Prostate gland (tissue), 2 donors: ENCODE data around the gene LHCGR. TPM values are rescaled to one million over a fixed set of nuclear protein-coding genes. Genes with fewer than 3 reads are reported as not detected.

Source experiments
- DNase-seq: peaks from one replicate; pipeline ENCODE4 v3.0.0-alpha.2; 2019; ENCODE audit warnings: low spot score
- H3K27ac ChIP-seq, 2 donors: fragments of 200-600 bp; sonication (generic); 2 replicates each; pipeline ENCODE4 v1.5.1; 2017 to 2019
- H3K27me3 ChIP-seq: fragments of 200-600 bp; sonication (generic); replicated peaks from 2 replicates; pipeline ENCODE4 v1.5.1; 2019; ENCODE audit not compliant: insufficient read depth
- H3K36me3 ChIP-seq, 2 donors: fragments of 200-600 bp; sonication (generic); 1 replicate in 1 of 2; 2 replicates in 1 of 2; pipeline versions ENCODE4 v1.5.1 to v1.8.1; 2017 to 2019
- H3K4me1 ChIP-seq: fragments of 200-600 bp; sonication (generic); replicated peaks from 2 replicates; pipeline ENCODE4 v1.5.1; 2019
- H3K4me3 ChIP-seq, 2 donors: fragments of 200-600 bp; sonication (generic); 2 replicates each; pipeline ENCODE4 v1.5.1; 2017 to 2019
- H3K9me3 ChIP-seq: fragments of 200-600 bp; sonication (generic); 2 replicates; pipeline ENCODE4 v1.5.1; 2017
- POLR2A ChIP-seq: fragments of 450-650 bp; IDR thresholded peaks from one replicate; pipeline ENCODE4 v1.6.1; 2016; ENCODE audit warnings: antibody characterized with exemption, mild to moderate bottlenecking
- POLR2AphosphoS5 ChIP-seq: sonication (generic); formaldehyde crosslinking; IDR thresholded peaks from one replicate; pipeline ENCODE4 v1.6.1; 2017; ENCODE audit warnings: antibody characterized with exemption
- WGBS: methylation state at CpG from one replicate; pipeline ENCODE4 v1.1.5; 2018; 5-methylcytosine and 5-hydroxymethylcytosine counted together
- intact Hi-C: fragments of 100-400 bp; cut with DNase I; formaldehyde crosslinking; loops from one replicate; pipeline ENCODE4 v1.14.2; 2022
- total RNA-seq, 2 donors: library from RNA; depleted of rRNA; stranded (reverse); fragments of >200 nt; gene quantifications; one replicate each; pipeline ENCODE4 v1.1.0, GENCODE V29; 2016
- TF ChIP-seq, protein P1 (sequence below), 4 experiments: fragments of 200-600 bp in 2 of 4; fragments of 450-650 bp in 2 of 4; sonication (generic) in 2 of 4; IDR thresholded peaks; 1 replicate in 3 of 4; 2 replicates in 1 of 4; pipeline ENCODE4 v1.5.1; 2016 to 2019; ENCODE audit warnings: antibody characterized with exemption in 4 of 4, mild to moderate bottlenecking in 2 of 4, moderate library complexity in 2 of 4

Gene LHCGR
- total RNA-seq, 2 donors from 2014 or later, result 1.6 TPM; not detected in 1

DNA sequence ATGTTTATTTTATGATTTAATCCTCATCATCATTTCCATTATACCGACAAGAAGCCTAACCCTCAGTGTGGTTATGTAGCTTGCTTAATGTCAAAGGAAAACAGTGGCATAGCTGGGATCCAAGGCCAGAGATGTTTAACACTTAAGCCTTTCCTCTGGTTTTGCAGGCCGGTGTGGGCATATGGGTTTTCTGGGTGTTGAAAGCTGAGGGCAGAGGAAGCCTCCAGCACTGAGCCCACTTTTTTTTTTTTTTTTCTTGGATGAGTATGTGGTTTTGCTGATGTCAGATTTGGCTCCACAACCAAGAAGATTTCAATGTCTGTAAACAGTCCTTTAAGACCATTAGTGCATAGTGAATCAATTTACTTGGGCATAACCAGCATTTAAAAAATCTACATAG lies 41.3 kb downstream of the LHCGR start:
- H3K27me3 ChIP-seq, result no peaks in the 10 kb centered on the region
- no peaks in the 10 kb centered on the region for H3K9me3 ChIP-seq
- no peak for DNase-seq
- 40% methylated on average over 2 of the region's 2 CpGs for WGBS
- H3K36me3 ChIP-seq, result no peaks in the 10 kb centered on the region
- TF ChIP-seq, protein P1, sequence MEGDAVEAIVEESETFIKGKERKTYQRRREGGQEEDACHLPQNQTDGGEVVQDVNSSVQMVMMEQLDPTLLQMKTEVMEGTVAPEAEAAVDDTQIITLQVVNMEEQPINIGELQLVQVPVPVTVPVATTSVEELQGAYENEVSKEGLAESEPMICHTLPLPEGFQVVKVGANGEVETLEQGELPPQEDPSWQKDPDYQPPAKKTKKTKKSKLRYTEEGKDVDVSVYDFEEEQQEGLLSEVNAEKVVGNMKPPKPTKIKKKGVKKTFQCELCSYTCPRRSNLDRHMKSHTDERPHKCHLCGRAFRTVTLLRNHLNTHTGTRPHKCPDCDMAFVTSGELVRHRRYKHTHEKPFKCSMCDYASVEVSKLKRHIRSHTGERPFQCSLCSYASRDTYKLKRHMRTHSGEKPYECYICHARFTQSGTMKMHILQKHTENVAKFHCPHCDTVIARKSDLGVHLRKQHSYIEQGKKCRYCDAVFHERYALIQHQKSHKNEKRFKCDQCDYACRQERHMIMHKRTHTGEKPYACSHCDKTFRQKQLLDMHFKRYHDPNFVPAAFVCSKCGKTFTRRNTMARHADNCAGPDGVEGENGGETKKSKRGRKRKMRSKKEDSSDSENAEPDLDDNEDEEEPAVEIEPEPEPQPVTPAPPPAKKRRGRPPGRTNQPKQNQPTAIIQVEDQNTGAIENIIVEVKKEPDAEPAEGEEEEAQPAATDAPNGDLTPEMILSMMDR (IDR thresholded peaks at IDR 0.05), result no peak
- TF ChIP-seq POLR2AphosphoS5, result no peak
- no peak for TF ChIP-seq POLR2A
- H3K4me3 ChIP-seq, result no peak overlapping the region
- intact Hi-C loops, result no loop called here
- no peak overlapping the region for H3K27ac ChIP-seq
- no peaks in the 10 kb centered on the region for H3K4me1 ChIP-seq

DNA sequence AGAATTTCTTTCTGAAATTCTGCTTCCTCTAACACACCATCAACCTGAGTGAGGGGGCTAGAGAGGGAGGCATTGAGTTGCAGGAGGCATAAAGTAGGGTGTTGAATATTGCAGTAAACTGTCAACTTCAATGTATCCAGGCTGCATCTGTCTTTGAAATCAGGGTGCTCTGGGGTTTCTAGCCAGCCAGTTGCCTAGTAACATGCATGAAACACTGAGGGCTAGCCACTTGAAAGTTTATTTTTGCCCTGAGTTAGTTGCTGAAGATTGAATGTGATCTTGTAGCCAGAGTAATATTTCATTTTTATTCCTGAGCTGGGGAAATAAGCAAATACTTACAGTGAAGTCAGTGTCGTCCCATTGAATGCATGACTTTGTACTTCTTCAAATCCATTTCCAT lies 41.9 kb downstream of the LHCGR start:
- no peak for DNase-seq
- Histone ChIP-seq H3K27ac (no peak overlapping the region), H3K4me1 (no peaks in the 10 kb centered on the region), H3K9me3 (no peaks in the 10 kb centered on the region), H3K36me3 (no peaks in the 10 kb centered on the region), H3K4me3 (no peak overlapping the region), H3K27me3 (no peaks in the 10 kb centered on the region)
- intact Hi-C loops, result no loop called here
- 47% methylated on average over 1 of the region's 1 CpG for WGBS
- TF ChIP-seq POLR2A, result no peak
- no peak for TF ChIP-seq POLR2AphosphoS5
- TF ChIP-seq, protein P1 (IDR thresholded peaks at IDR 0.05), result no peak

DNA sequence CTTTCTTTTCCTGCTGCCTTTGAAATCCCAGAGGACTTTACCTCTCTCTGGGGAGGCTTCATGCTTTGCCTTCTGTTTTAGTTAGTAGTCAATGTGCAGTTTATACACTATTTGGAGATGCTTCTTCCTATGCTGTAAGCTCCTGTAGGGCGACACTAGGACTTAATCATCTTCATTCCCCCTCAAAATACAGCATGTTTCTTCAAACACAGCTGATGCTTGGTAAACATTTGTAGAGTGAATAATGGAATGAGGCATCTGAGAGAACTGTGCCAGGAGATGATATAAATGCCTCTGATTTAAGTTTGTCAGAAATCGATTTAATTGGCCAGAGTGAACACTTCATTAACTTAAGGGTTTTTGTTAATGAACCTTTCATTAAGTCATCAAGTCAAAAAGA lies 43.4 kb downstream of the LHCGR start:
- WGBS, result 54% methylated on average over 2 of the region's 2 CpGs

DNA sequence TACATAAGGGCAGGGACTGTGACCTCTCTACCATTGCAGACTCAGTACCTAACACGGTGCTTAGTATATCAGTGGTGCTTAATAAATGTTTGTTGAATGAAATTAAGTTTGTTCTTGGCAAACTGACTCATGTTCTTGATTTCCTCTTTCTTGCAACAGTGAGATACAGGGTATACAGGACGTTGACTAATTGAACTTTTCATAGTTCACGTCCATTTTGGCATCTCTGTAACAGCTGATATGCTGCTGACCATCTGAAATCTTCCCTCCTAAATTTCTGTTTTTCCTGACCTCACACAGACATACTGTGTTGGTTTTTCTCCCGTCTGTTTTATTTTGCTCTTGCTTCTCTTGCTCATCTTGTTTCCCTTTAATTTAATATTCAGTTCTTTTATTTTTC lies 44.2 kb downstream of the LHCGR start:
- no peak overlapping the region for H3K27ac ChIP-seq
- no peak for DNase-seq
- no peak for TF ChIP-seq POLR2AphosphoS5
- TF ChIP-seq, protein P1 (IDR thresholded peaks at IDR 0.05), result no peak
- TF ChIP-seq POLR2A, result no peak
- H3K4me1 ChIP-seq, result no peaks in the 10 kb centered on the region
- intact Hi-C loops, result no loop called here
- H3K36me3 ChIP-seq, result no peaks in the 10 kb centered on the region
- no peak overlapping the region for H3K4me3 ChIP-seq
- WGBS, result 50% methylated on average over 4 of the region's 4 CpGs
- H3K27me3 ChIP-seq, result no peaks in the 10 kb centered on the region
- H3K9me3 ChIP-seq, result no peaks in the 10 kb centered on the region

More for the DNA sequence above, 43.4 kb downstream of the LHCGR start:
- DNase-seq, result no peak
- Histone ChIP-seq H3K9me3 (no peaks in the 10 kb centered on the region), H3K27ac (no peak overlapping the region), H3K4me1 (no peaks in the 10 kb centered on the region), H3K36me3 (no peaks in the 10 kb centered on the region), H3K27me3 (no peaks in the 10 kb centered on the region), H3K4me3 (no peak overlapping the region)
- TF ChIP-seq POLR2A, result no peak
- intact Hi-C loops, result no loop called here

DNA sequence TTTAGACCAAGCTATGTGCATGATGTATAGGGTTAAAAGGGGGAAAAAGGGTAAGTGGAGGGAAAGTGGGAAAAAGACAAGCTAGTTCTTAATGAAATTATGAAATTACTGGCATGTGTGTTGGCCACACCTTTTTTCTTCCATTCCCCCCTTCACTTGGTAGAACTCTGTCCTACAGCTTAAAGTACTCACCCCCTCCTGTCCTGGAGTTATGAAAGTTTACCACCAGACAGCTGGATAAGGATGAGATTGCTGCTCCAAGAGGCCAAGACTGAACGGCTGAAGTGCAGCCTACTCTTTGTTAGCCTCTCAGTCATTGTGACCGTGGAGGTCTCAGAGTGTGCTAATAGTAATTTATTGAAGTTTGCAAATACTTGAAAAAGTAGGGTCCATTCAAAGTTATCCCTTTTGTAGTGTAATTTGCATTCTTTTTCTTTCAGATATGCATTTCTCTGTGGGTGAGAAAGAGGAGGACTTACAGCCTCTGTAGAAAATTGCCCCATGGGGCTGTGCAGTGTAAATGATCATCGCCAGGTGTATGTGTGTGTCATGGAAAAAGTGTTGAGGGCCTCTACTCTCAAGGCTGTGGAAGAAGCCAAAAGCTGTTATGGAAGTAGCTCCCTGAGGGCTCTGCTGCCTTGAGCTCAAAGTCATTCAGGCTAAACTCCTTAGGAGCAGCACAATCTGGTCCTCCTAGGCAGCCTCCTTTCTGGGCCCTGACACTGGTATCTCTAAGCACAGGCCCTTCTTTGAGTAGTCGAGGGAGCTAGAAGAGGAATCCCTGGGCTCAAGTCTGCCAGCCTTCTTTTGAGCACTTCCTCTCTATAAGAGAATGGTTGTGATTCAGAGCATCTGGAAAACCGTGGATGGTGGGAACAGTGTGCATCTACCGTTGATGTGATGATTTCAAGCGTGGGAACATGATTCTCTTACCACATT lies 46.2 kb downstream of the LHCGR start:
- no peaks in the 10 kb centered on the region for H3K4me1 ChIP-seq
- no peaks in the 10 kb centered on the region for H3K36me3 ChIP-seq
- no peak for DNase-seq
- H3K4me3 ChIP-seq, result no peak overlapping the region
- TF ChIP-seq, protein P1 (IDR thresholded peaks at IDR 0.05), result no peak
- TF ChIP-seq POLR2A (no peak), POLR2AphosphoS5 (no peak)
- intact Hi-C loops, result no loop called here
- H3K27ac ChIP-seq, result no peak overlapping the region
- H3K27me3 ChIP-seq, result no peaks in the 10 kb centered on the region
- no peaks in the 10 kb centered on the region for H3K9me3 ChIP-seq
- WGBS, result 66% methylated on average over 7 of the region's 7 CpGs
